ENCODE results near the gene GRB7.

GRB7 gene

GRCh38 chr17:39735882-39736281 is 1.9 kb upstream of the GRB7 start:
- H3K9me3 ChIP-seq (ENCODE audit: severe bottlenecking): no peaks in the 10 kb centered on the region
- H3K4me3 ChIP-seq (ENCODE audit: severe bottlenecking): no peak overlapping the region
- no peak overlapping the region for H3K27ac ChIP-seq (ENCODE audit: poor library complexity, severe bottlenecking)
- no peaks in the 10 kb centered on the region for H3K27me3 ChIP-seq (ENCODE audit: insufficient read depth, poor library complexity, severe bottlenecking)
- TF ChIP-seq CTCF (IDR thresholded peaks at IDR 0.05; ENCODE audit: poor library complexity, severe bottlenecking): no peak
- H3K4me1 ChIP-seq (ENCODE audit: insufficient read depth, poor library complexity, severe bottlenecking): peaks cover 3% of the 10 kb centered on the region
- ATAC-seq (ENCODE audit: low read depth): no peak
- H3K36me3 ChIP-seq (ENCODE audit: low read depth): no peaks in the 10 kb centered on the region
- DNase-seq (ENCODE audit: low spot score): no peak

GRCh38 chr17:39736319-39737165 is 1.2 kb upstream of the GRB7 start:
- ATAC-seq (ENCODE audit: low read depth): no peak
- peaks cover 9% of the 10 kb centered on the region for H3K4me1 ChIP-seq (ENCODE audit: insufficient read depth, poor library complexity, severe bottlenecking)
- no peak overlapping the region for H3K4me3 ChIP-seq (ENCODE audit: severe bottlenecking)
- no peaks in the 10 kb centered on the region for H3K9me3 ChIP-seq (ENCODE audit: severe bottlenecking)
- no peaks in the 10 kb centered on the region for H3K36me3 ChIP-seq (ENCODE audit: low read depth)
- no peaks in the 10 kb centered on the region for H3K27me3 ChIP-seq (ENCODE audit: insufficient read depth, poor library complexity, severe bottlenecking)
- no peak overlapping the region for H3K27ac ChIP-seq (ENCODE audit: poor library complexity, severe bottlenecking)
- TF ChIP-seq CTCF (IDR thresholded peaks at IDR 0.05; ENCODE audit: poor library complexity, severe bottlenecking): no peak
- DNase-seq (ENCODE audit: low spot score): no peak

- peak overlapping the region; percentile 91 for H3K27ac ChIP-seq (ENCODE audit: poor library complexity, severe bottlenecking)
- H3K4me3 ChIP-seq (ENCODE audit: severe bottlenecking): peak overlapping the region; percentile 44
- H3K9me3 ChIP-seq (ENCODE audit: severe bottlenecking): no peaks in the 10 kb centered on the region
- no peaks in the 10 kb centered on the region for H3K27me3 ChIP-seq (ENCODE audit: insufficient read depth, poor library complexity, severe bottlenecking)
- ATAC-seq (ENCODE audit: low read depth): no peak
- peaks cover 10% of the 10 kb centered on the region for H3K4me1 ChIP-seq (ENCODE audit: insufficient read depth, poor library complexity, severe bottlenecking)
- H3K36me3 ChIP-seq (ENCODE audit: low read depth): peaks cover 4% of the 10 kb centered on the region
- no peak for DNase-seq (ENCODE audit: low spot score)
- no peak for TF ChIP-seq CTCF (IDR thresholded peaks at IDR 0.05; ENCODE audit: poor library complexity, severe bottlenecking)
These were observed 455 bp upstream of the GRB7 start for GRCh38 chr17:39737206-39737759.

- Histone ChIP-seq H3K4me1 (ENCODE audit: insufficient read depth, poor library complexity, severe bottlenecking) (peaks cover 10% of the 10 kb centered on the region), H3K9me3 (ENCODE audit: severe bottlenecking) (no peaks in the 10 kb centered on the region), H3K27me3 (ENCODE audit: insufficient read depth, poor library complexity, severe bottlenecking) (no peaks in the 10 kb centered on the region), H3K27ac (ENCODE audit: poor library complexity, severe bottlenecking) (peak overlapping the region; percentile 91), H3K4me3 (ENCODE audit: severe bottlenecking) (peak overlapping the region; percentile 44), H3K36me3 (ENCODE audit: low read depth) (peaks cover 15% of the 10 kb centered on the region)
- DNase-seq (ENCODE audit: low spot score): no peak
- no peak for TF ChIP-seq CTCF (IDR thresholded peaks at IDR 0.05; ENCODE audit: poor library complexity, severe bottlenecking)
- peak; percentile 20 for ATAC-seq (ENCODE audit: low read depth)
These were observed 797 bp downstream of the GRB7 start for GRCh38 chr17:39738568-39738901.

All from RWPE2 (cell line).